Liver (tissue), 3 donors: ENCODE results near the gene SLC5A2.

Experiments used
- ATF3 ChIP-seq: IDR thresholded peaks from 2 replicates; pipeline ENCODE4 v1.6.1; 2016; ENCODE audit warnings: antibody characterized with exemption
- CTCF ChIP-seq: fragments of 150-350 bp; IDR thresholded peaks from 2 replicates; pipeline ENCODE4 v1.5.1; 2017; ENCODE audit warnings: improper control_type of control experiment, low read depth, low read length; ENCODE audit not compliant: missing input control
- EGR1 ChIP-seq, 2 donors: IDR thresholded peaks; 2 replicates each; pipeline ENCODE4 v1.6.1; 2016 to 2018; ENCODE audit warnings: antibody characterized with exemption in 2 of 2, low read depth in 2 of 2
- JUND ChIP-seq, 2 donors: IDR thresholded peaks; 2 replicates each; pipeline ENCODE4 v1.6.1; 2016; ENCODE audit warnings: antibody characterized with exemption in 2 of 2
- MAX ChIP-seq: IDR thresholded peaks from 2 replicates; pipeline ENCODE4 v1.6.1; 2016; ENCODE audit warnings: antibody characterized with exemption
- NR2F2 ChIP-seq: IDR thresholded peaks from 2 replicates; pipeline ENCODE4 v1.6.1; 2016; ENCODE audit warnings: antibody characterized with exemption
- RAD21 ChIP-seq, 2 donors: IDR thresholded peaks; 2 replicates each; pipeline ENCODE4 v1.6.1; 2016; ENCODE audit warnings: antibody characterized with exemption in 2 of 2, mild to moderate bottlenecking in 2 of 2
- REST ChIP-seq: IDR thresholded peaks from 2 replicates; pipeline ENCODE4 v1.6.1; 2016; ENCODE audit warnings: antibody characterized with exemption, mild to moderate bottlenecking
- RXRA ChIP-seq, 2 donors: IDR thresholded peaks; 2 replicates each; pipeline ENCODE4 v1.6.1; 2017 to 2018; ENCODE audit warnings: antibody characterized with exemption in 2 of 2, mild to moderate bottlenecking in 1 of 2
- TAF1 ChIP-seq: conservative IDR thresholded peaks from 2 replicates; pipeline ENCODE4 v1.6.1; 2016; ENCODE audit warnings: antibody characterized with exemption, mild to moderate bottlenecking
- ZBTB33 ChIP-seq: IDR thresholded peaks from 2 replicates; pipeline ENCODE4 v1.6.1; 2016; ENCODE audit warnings: antibody characterized with exemption
- donor health status: healthy.
- donor health status: healthy.

- TF ChIP-seq CTCF (no peak), REST (no peak), RAD21 (IDR thresholded peaks at IDR 0.05) (no peak), TAF1 (no peak), MAX (no peak), JUND (IDR thresholded peaks at IDR 0.05) (no peak), RXRA (IDR thresholded peaks at IDR 0.05) (no peak), NR2F2 (no peak), EGR1 (IDR thresholded peaks at IDR 0.05; ENCODE audit: low read depth in 2 of 2) (no peak), ZBTB33 (no peak), ATF3 (no peak)
Observed at GRCh38 chr16:31486045-31486444, 3.1 kb downstream of the SLC5A2 start.
